Transverse colon (tissue), 3 donors: Measurements from ENCODE around the gene ETV6.

Experiments
- POLR2A ChIP-seq: fragments of 450-650 bp; IDR thresholded peaks from one replicate; pipeline ENCODE4 v1.6.1; 2016; ENCODE audit warnings: antibody characterized with exemption, mild to moderate bottlenecking, moderate library complexity
- TF ChIP-seq, protein P1 (sequence below), 5 experiments: fragments of 200-600 bp in 3 of 5; fragments of 450-650 bp in 2 of 5; sonication (generic) in 3 of 5; IDR thresholded peaks; 1 replicate in 2 of 5; 2 replicates in 3 of 5; pipeline ENCODE4 v1.5.1; 2016 to 2017; ENCODE audit warnings: antibody characterized with exemption in 5 of 5, inconsistent platforms in 3 of 5, mild to moderate bottlenecking in 2 of 5, moderate library complexity in 1 of 5

DNA sequence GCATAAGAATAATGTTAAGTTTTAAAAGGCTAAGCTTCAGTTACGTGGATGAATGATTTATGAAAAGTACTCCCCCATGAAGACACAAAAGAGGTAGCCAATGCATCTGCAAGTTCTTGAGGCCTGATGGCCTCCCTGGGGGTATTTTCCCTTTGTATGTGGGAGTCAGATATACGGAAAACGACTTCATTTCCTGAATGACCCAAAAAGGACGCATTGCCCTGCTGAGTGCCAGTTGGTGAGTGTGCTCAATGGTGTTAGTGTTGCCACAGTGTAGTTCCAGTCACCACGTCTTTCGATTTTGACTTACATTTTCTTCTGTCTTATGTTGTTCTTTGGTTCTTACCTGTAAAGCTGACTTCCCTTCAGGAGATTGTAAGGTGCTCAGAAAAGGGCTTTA is 8.0 kb downstream of the ETV6 start:
- TF ChIP-seq, protein P1, sequence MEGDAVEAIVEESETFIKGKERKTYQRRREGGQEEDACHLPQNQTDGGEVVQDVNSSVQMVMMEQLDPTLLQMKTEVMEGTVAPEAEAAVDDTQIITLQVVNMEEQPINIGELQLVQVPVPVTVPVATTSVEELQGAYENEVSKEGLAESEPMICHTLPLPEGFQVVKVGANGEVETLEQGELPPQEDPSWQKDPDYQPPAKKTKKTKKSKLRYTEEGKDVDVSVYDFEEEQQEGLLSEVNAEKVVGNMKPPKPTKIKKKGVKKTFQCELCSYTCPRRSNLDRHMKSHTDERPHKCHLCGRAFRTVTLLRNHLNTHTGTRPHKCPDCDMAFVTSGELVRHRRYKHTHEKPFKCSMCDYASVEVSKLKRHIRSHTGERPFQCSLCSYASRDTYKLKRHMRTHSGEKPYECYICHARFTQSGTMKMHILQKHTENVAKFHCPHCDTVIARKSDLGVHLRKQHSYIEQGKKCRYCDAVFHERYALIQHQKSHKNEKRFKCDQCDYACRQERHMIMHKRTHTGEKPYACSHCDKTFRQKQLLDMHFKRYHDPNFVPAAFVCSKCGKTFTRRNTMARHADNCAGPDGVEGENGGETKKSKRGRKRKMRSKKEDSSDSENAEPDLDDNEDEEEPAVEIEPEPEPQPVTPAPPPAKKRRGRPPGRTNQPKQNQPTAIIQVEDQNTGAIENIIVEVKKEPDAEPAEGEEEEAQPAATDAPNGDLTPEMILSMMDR (IDR thresholded peaks at IDR 0.05), result no peak
- no peak for TF ChIP-seq POLR2A
